ENCODE results near the gene LRMDA. TPM values are rescaled to one million over a fixed set of nuclear protein-coding genes. Genes with fewer than 3 reads are reported as not detected.

The LRMDA gene
- total RNA-seq, 4 donors from 2014 or later = 9.8 to 18.6 (median 15.8) TPM

DNA sequence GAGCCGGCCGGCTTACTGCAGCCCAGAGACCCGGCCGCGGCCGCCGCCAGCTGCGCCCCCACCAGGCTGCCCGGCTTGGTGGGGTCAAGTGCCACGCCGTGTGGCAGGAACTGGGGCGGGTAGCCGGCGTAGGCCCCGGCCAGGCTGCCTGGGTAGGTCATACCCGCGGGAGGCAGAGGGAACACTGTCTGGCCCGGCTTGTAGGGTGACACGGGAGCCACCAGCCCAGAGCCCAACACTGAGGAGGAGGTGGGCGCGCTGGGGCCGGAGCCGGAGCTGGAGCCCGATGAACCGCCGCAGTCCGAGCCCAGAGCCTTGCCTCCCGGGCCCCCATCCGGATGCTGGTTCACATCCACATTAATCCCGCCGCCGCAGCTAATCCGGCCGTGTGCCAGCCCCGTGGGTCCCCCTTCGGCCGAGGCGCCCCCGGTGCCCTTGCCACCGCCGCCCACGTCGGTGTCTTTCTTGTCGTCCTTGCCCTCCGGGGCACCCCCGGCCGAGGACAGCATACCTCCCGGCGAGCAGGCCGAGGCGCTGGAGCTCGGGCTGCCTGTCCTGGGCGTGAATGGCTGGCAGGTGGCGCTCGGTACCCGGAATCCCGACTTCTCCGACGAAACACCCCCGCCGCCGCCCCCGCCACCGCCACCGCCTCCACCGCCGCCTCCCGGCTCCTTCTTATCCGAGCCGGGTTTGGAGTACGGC is 31.8 kb upstream of the LRMDA start:
- Histone ChIP-seq H3K4me3 (peak overlapping the region; percentile 75 to 95 (median 88)), H3K4me1 (peaks cover 0 to 54% (median 3%) of the 10 kb centered on the region in 4 donors), H3K9me3 (no peaks in the 10 kb centered on the region), H3K36me3 (peaks cover 0 to 23% (median 0%) of the 10 kb centered on the region in 3 donors), H3K27me3 (peaks cover 0 to 9% of the 10 kb centered on the region in 2 donors), H3K27ac (peak overlapping the region; percentile 90 to 97 (median 95))
- DNase-seq (ENCODE audit: low spot score in 2 of 2) = peak; percentile 77 to 79
- TF ChIP-seq POLR2A (IDR thresholded peaks at IDR 0.05) (no peak), EP300 (IDR thresholded peaks at IDR 0.05) (no peak)
- TF ChIP-seq, protein P1, sequence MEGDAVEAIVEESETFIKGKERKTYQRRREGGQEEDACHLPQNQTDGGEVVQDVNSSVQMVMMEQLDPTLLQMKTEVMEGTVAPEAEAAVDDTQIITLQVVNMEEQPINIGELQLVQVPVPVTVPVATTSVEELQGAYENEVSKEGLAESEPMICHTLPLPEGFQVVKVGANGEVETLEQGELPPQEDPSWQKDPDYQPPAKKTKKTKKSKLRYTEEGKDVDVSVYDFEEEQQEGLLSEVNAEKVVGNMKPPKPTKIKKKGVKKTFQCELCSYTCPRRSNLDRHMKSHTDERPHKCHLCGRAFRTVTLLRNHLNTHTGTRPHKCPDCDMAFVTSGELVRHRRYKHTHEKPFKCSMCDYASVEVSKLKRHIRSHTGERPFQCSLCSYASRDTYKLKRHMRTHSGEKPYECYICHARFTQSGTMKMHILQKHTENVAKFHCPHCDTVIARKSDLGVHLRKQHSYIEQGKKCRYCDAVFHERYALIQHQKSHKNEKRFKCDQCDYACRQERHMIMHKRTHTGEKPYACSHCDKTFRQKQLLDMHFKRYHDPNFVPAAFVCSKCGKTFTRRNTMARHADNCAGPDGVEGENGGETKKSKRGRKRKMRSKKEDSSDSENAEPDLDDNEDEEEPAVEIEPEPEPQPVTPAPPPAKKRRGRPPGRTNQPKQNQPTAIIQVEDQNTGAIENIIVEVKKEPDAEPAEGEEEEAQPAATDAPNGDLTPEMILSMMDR (IDR thresholded peaks at IDR 0.05) = peak; percentile 40 to 75 (median 70)
- 5% methylated on average over 21 to 38 of the region's 71 CpGs for WGBS, 2 donors

DNA sequence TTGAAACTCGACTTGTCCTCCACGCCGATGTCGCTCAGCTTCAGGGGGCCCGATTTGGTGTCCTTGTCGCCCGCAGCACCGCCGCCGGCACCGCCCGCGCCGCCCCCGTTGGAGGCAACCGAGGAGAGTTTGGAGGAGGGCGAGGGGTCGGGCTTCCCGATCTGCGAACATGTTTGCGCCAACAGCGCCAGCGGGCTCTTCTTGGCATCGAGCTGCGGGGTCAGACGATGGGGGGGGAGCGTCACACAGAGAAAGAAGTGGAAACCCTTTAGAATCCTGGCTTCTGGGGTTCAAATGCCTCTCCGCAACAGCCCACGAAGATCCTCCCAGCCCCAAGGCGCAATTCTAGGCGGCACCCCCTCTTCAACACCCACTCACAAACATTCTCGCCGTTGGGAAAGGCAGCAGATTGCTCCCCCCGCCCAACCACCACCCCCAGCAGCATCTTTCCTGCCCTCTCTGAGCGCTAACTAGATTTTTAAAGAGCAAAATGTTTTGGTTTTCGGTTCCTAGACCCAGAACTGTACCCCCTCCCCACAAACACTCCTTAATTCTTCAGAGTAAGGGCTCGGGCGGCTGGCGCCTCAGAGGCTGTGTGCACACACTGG is 31.2 kb upstream of the LRMDA start:
- Histone ChIP-seq H3K4me3 (peak overlapping the region; percentile 75 to 95 (median 88)), H3K27ac (peak overlapping the region; percentile 90 to 97 (median 95)), H3K4me1 (peaks cover 0 to 53% (median 6%) of the 10 kb centered on the region in 4 donors), H3K27me3 (peaks cover 0 to 13% of the 10 kb centered on the region in 2 donors), H3K36me3 (peaks cover 0 to 23% (median 0%) of the 10 kb centered on the region in 3 donors), H3K9me3 (no peaks in the 10 kb centered on the region)
- no peak for DNase-seq (ENCODE audit: low spot score in 2 of 2)
- peak in 1 of 2 donors; percentile 7 for TF ChIP-seq EP300 (IDR thresholded peaks at IDR 0.05)
- TF ChIP-seq, protein P1 (IDR thresholded peaks at IDR 0.05) = no peak
- 0 to 1% methylated on average over 30 to 39 of the region's 39 CpGs for WGBS, 2 donors

DNA sequence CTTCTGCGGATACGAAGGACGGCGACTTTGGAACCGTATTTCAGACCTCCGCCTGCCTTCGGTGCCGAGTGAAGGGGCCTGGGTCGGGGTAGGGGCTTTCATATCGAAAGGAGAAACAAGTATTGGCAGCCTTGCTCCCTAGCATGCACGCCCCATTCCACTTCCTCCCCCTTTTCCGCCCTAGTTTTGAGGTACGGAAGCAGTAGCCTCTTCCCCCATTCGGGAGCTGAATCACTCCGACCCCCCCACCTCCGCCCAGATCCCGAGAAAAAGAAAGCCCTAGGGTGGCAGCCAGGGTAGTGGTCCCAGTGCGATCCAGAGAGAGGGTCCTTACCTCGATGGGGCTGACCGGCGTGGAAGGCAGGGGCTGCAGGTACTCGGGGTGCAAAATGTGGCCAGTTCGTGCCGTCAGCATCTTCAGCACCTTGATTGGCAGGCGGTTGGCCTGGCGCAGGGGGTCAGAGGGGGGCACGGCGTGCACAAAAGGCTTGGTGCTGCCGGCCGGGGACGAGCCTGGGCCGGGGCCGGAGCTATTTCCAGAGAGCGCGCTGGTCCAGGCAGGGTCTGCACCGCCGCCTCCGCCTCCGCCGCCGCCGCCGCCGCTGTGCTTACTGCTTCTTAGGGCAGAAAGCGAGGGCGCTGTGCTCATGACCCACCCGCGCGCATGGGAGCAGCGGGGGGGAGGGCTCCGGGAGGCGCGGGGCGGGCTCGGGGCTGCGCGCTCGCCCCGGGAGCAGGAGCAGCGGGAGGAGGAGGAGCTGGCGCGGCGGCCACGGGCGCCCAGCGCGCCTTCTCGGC is 30.5 kb upstream of the LRMDA start:
- DNase-seq (ENCODE audit: low spot score in 2 of 2) = peak; percentile 41 to 42
- WGBS, 2 donors = 0 to 1% methylated on average over 40 to 66 of the region's 68 CpGs
- no peaks in the 10 kb centered on the region for H3K9me3 ChIP-seq
- H3K27me3 ChIP-seq = peaks cover 0 to 13% of the 10 kb centered on the region in 2 donors
- peak in 1 of 2 donors; percentile 4 for TF ChIP-seq EP300 (IDR thresholded peaks at IDR 0.05)
- TF ChIP-seq, protein P1 (IDR thresholded peaks at IDR 0.05) = no peak
- peaks cover 0 to 52% (median 6%) of the 10 kb centered on the region in 4 donors for H3K4me1 ChIP-seq
- H3K36me3 ChIP-seq = peaks cover 0 to 23% (median 0%) of the 10 kb centered on the region in 3 donors
- H3K27ac ChIP-seq = peak overlapping the region; percentile 90 to 97 (median 95)
- peak overlapping the region; percentile 75 to 95 (median 88) for H3K4me3 ChIP-seq

DNA sequence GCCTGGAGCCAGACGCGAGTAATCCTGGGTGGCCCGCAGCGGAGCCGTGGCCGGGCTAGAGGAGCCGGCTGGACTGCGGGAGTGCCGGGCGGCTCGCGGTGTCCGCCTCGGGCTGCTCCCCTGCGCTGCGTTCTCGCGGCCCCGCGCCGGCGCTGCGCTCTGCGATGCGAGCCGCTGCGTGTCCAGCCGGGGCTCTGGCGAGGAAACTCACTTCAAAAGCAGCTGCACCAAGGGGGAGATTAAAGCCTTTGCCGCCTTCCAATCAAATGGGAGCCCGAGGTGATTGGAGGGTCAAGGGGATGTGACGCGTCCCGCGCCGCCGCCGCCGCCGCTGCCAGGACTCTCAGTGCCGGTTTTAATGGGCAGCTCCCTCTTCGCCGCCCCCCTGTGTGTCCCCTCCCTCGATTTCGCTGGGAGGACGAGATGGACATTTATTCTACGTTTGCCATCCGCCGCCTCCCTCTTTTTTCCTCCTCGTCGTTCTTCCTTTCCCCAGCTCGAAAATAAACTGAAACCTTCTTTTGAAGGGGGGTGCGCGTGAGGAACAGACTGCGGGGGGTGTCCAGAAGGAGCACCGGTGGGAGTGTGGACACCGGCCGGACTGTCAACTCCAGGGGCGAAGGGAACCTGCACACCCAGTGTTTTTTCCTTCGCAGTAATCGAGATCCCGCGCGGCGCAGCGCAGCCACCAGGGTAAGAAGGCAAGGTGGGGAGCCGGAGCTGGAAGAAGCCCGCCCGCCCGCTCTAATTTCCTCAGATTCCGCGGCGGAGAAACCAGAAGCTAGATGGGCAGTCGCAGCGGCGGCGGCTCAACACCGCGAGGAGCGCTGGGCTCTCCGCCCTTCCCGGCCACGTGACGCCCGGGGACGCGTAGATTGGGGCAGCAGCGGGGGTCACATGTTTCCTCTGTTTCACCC is 29.6 kb upstream of the LRMDA start, which contains the start of gene ZNF503:
ZNF503 (minus strand) TSS at position 196 of the 917 bp plus-strand sequence. CDS start 345 bp downstream, outside the sequence.
- peak within 1 kb of the TSS; percentile 75 to 95 (median 88) for H3K4me3 ChIP-seq
- peaks cover 0 to 10% of the 10 kb centered on the region in 2 donors for H3K27me3 ChIP-seq
- H3K27ac ChIP-seq = peak within 1 kb of the TSS; percentile 90 to 97 (median 95)
- H3K4me1 ChIP-seq = peaks cover 0 to 52% (median 6%) of the 10 kb centered on the region in 4 donors
- no peaks in the 10 kb centered on the region for H3K9me3 ChIP-seq
- DNase-seq (ENCODE audit: low spot score in 2 of 2) = peak; percentile 94
- TF ChIP-seq EP300 (IDR thresholded peaks at IDR 0.05) = peak; percentile 62 to 97
- TF ChIP-seq POLR2A (IDR thresholded peaks at IDR 0.05) = peak; percentile 88 to 94
- TF ChIP-seq, protein P1 (IDR thresholded peaks at IDR 0.05) = peak in 4 of 5 experiments; percentile 14 to 79 (median 49)
- WGBS, 2 donors = 0 to 1% methylated on average over 54 to 79 of the region's 88 CpGs
- peaks cover 0 to 21% (median 0%) of the 10 kb centered on the region in 3 donors for H3K36me3 ChIP-seq

Measured in tibial nerve (tissue), 4 donors.